Parathyroid adenoma (tissue), 2 donors: Measurements from ENCODE around the gene COL11A2.

Experiments used
- H2AFZ ChIP-seq: fragments of 300-600 bp; sonication (generic); one replicate; pipeline ENCODE4 v1.7.0; 2017; ENCODE audit warnings: antibody characterized with exemption, mild to moderate bottlenecking
- H3K27ac ChIP-seq: fragments of 300-600 bp; sonication (generic); one replicate; pipeline ENCODE4 v1.7.0; 2017
- H3K27me3 ChIP-seq: fragments of 300-600 bp; sonication (generic); one replicate; pipeline ENCODE4 v1.7.0; 2017; ENCODE audit warnings: low read length; ENCODE audit not compliant: control insufficient read depth, insufficient read depth
- H3K36me3 ChIP-seq: fragments of 300-600 bp; sonication (generic); one replicate; pipeline ENCODE4 v1.7.0; 2017; ENCODE audit warnings: low read length; ENCODE audit not compliant: control insufficient read depth, insufficient read depth
- H3K4me1 ChIP-seq: fragments of 300-600 bp; sonication (generic); one replicate; pipeline ENCODE4 v1.7.0; 2017; ENCODE audit warnings: control low read depth
- H3K4me2 ChIP-seq: fragments of 300-600 bp; sonication (generic); one replicate; pipeline ENCODE4 v1.7.0; 2017; ENCODE audit warnings: low read length
- H3K4me3 ChIP-seq: fragments of 300-600 bp; sonication (generic); one replicate; pipeline ENCODE4 v1.7.0; 2017; ENCODE audit warnings: low read depth, low read length
- H3K79me2 ChIP-seq: fragments of 300-600 bp; sonication (generic); one replicate; pipeline ENCODE4 v1.7.0; 2017; ENCODE audit warnings: control low read depth
- H3K9ac ChIP-seq: fragments of 300-600 bp; sonication (generic); one replicate; pipeline ENCODE4 v1.7.0; 2017; ENCODE audit warnings: mild to moderate bottlenecking
- H3K9me3 ChIP-seq: fragments of 300-600 bp; sonication (generic); one replicate; pipeline ENCODE4 v1.7.0; 2017; ENCODE audit warnings: low read length; ENCODE audit not compliant: control insufficient read depth
- TF ChIP-seq, protein P1 (sequence below): fragments of 300-600 bp; sonication (generic); IDR thresholded peaks from one replicate; pipeline ENCODE4 v1.7.0; 2017; ENCODE audit warnings: antibody characterized with exemption, mild to moderate bottlenecking
- donor health status: primary hyperparathyroidism.

COL11A2 gene

DNA sequence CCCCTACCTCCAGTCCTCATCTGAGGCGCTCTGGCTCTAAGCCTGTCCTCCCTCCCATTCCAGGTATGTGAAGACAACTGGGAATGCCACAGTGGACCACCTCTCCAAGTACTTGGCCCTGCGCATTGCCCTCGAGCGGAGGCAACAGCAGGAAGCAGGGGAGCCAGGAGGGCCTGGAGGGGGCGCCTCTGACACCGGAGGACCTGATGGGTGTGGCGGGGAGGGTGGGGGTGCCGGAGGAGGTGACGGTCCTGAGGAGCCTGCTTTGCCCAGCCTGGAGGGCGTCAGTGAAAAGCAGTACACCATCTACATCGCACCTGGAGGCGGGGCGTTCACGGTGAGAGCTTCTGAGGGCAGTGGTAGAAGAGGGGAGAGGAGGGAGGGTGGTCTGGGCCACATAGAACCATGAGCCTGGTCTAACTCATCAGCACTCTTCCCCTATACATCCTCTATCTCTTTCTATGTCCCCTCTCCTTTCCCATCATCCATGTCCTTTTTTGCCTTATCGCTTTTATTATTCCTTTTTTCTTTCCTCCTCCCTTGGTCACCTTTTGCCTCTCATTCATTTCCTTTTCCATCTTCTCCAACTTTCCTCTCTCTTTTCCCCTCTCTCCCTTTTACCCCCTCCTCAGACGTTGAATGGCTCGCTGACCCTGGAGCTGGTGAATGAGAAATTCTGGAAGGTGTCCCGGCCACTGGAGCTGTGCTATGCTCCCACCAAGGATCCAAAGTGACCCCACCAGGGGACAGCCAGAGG lies 19.6 kb upstream of the COL11A2 start:
- TF ChIP-seq, protein P1, sequence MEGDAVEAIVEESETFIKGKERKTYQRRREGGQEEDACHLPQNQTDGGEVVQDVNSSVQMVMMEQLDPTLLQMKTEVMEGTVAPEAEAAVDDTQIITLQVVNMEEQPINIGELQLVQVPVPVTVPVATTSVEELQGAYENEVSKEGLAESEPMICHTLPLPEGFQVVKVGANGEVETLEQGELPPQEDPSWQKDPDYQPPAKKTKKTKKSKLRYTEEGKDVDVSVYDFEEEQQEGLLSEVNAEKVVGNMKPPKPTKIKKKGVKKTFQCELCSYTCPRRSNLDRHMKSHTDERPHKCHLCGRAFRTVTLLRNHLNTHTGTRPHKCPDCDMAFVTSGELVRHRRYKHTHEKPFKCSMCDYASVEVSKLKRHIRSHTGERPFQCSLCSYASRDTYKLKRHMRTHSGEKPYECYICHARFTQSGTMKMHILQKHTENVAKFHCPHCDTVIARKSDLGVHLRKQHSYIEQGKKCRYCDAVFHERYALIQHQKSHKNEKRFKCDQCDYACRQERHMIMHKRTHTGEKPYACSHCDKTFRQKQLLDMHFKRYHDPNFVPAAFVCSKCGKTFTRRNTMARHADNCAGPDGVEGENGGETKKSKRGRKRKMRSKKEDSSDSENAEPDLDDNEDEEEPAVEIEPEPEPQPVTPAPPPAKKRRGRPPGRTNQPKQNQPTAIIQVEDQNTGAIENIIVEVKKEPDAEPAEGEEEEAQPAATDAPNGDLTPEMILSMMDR = no peak
- Histone ChIP-seq H3K4me3 (no peak overlapping the region), H3K4me2 (no peak overlapping the region), H3K27me3 (no peaks in the 10 kb centered on the region), H3K79me2 (no peaks in the 10 kb centered on the region), H2AFZ (no peak overlapping the region), H3K4me1 (peaks cover 9% of the 10 kb centered on the region), H3K9me3 (no peaks in the 10 kb centered on the region), H3K27ac (no peak overlapping the region), H3K9ac (no peak overlapping the region), H3K36me3 (no peaks in the 10 kb centered on the region)

DNA sequence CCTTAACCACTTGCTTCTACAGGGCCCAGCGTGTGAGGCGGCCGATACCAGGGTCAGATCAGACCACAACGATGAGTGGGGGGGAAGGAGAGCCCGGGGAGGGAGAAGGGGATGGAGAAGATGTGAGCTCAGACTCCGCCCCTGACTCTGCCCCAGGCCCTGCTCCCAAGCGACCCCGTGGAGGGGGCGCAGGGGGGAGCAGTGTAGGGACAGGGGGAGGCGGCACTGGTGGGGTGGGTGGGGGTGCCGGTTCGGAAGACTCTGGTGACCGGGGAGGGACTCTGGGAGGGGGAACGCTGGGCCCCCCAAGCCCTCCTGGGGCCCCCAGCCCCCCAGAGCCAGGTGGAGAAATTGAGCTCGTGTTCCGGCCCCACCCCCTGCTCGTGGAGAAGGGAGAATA lies 18.9 kb upstream of the COL11A2 start:
- Histone ChIP-seq H3K9ac (no peak overlapping the region), H3K4me2 (no peak overlapping the region), H3K27me3 (no peaks in the 10 kb centered on the region), H3K36me3 (no peaks in the 10 kb centered on the region), H2AFZ (no peak overlapping the region), H3K4me3 (no peak overlapping the region), H3K9me3 (no peaks in the 10 kb centered on the region), H3K4me1 (peaks cover 10% of the 10 kb centered on the region), H3K27ac (no peak overlapping the region), H3K79me2 (no peaks in the 10 kb centered on the region)
- TF ChIP-seq, protein P1 = no peak

DNA sequence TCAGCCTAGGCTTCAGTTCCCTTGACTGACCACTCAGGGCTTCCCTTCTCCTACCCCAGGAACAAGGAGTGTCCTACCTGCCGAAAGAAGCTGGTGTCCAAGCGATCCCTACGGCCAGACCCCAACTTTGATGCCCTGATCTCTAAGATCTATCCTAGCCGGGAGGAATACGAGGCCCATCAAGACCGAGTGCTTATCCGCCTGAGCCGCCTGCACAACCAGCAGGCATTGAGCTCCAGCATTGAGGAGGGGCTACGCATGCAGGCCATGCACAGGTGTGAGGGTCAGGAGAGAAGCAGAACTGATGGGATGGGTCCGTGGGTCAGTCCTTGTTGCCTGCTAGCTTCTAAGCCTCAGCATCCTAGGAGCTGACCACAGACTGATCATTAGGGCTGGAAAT lies 17.6 kb upstream of the COL11A2 start:
- Histone ChIP-seq H3K4me1 (peaks cover 19% of the 10 kb centered on the region), H3K79me2 (no peaks in the 10 kb centered on the region), H2AFZ (no peak overlapping the region), H3K9ac (no peak overlapping the region), H3K9me3 (no peaks in the 10 kb centered on the region), H3K27me3 (no peaks in the 10 kb centered on the region), H3K27ac (no peak overlapping the region), H3K4me2 (no peak overlapping the region), H3K4me3 (no peak overlapping the region), H3K36me3 (no peaks in the 10 kb centered on the region)
- TF ChIP-seq, protein P1 = no peak

DNA sequence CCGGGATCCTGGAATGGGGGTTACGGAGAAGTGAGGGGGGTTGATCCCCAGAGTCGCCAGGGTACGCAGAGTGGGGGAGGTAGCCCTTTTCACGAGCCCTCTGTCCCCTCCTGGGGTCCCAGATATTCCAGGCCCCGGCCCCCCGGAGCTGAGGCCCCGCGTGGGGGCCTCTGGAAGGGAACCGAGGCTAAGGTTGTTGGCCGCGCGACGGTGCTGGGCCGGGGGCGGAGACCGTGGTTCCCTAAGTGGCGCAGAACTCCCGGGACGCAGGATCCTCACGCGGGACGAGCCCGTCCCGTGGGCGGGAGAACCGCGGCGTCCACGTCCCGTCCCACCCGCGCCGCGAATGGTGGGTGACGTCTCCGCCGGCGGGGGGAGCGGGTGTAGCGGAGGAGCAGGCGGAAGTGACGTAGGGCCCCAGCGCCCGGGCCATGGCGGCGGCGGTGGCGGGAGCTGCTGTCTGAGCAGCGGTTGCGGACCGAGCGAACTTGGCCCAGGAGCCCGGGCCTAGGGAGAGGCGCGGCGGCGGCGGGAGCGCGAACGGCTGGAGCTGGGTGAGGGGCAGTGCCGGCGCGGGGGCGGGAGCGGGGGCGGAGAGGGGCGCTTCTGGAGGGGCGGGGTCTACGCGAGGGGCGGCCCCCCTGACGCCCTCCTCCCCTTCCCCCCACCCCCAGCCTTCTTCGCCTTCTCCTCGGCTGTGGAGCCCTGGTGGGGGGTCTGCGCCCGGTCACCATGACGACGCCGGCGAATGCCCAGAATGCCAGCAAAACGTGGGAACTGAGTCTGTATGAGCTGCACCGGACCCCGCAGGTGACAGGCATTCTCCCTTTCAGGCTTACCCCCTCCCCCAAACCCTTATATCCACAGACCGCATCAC lies 16.1 kb upstream of the COL11A2 start, which contains the start of gene RING1:
Gene RING1, plus strand, starts transcription at position 410 of the 877 bp plus-strand sequence. Its CDS starts 323 bp downstream, at position 733.
- Histone ChIP-seq H2AFZ (peak within 1 kb of the TSS; percentile 91), H3K9me3 (no peaks in the 10 kb centered on the region), H3K4me1 (peaks cover 17% of the 10 kb centered on the region), H3K4me3 (peak within 1 kb of the TSS; percentile 87), H3K79me2 (peaks cover 3% of the 10 kb centered on the region), H3K36me3 (no peaks in the 10 kb centered on the region), H3K9ac (peak within 1 kb of the TSS; percentile 33), H3K27ac (peak within 1 kb of the TSS; percentile 83), H3K27me3 (no peaks in the 10 kb centered on the region), H3K4me2 (peak within 1 kb of the TSS; percentile 87)
- TF ChIP-seq, protein P1 = no peak
